Stomach smooth muscle (tissue), 2 donors: ENCODE measurements around the gene THAP3.

Source experiments
- H3K27ac ChIP-seq: one replicate; pipeline ENCODE4 v1.7.0; 2013; ENCODE audit warnings: mild to moderate bottlenecking, low read length, inconsistent platforms
- H3K27me3 ChIP-seq, 2 donors: one replicate each; pipeline ENCODE4 v1.7.0; 2013; ENCODE audit warnings: low read length in 2 of 2; ENCODE audit not compliant: insufficient read depth in 2 of 2, control insufficient read depth in 1 of 2
- H3K36me3 ChIP-seq, 2 donors: one replicate each; pipeline ENCODE4 v1.7.0; 2013; ENCODE audit warnings: low read length in 2 of 2; ENCODE audit not compliant: control insufficient read depth in 2 of 2, insufficient read depth in 2 of 2
- H3K4me1 ChIP-seq: one replicate; pipeline ENCODE4 v1.7.0; 2013; ENCODE audit warnings: low read length; ENCODE audit not compliant: control insufficient read depth, insufficient read depth
- H3K4me3 ChIP-seq, 2 donors: one replicate each; pipeline ENCODE4 v1.7.0; 2013; ENCODE audit warnings: low read length in 2 of 2
- H3K9ac ChIP-seq, 2 donors: one replicate each; pipeline ENCODE4 v1.7.0; 2013; ENCODE audit warnings: low read length in 2 of 2, mild to moderate bottlenecking in 1 of 2
- H3K9me3 ChIP-seq, 2 donors: one replicate each; pipeline ENCODE4 v1.7.0; 2013; ENCODE audit warnings: low read length in 2 of 2; ENCODE audit not compliant: control insufficient read depth in 2 of 2
- donor health status: healthy.
- donor health status: Pancreatic carcinoma.

Gene THAP3

DNA sequence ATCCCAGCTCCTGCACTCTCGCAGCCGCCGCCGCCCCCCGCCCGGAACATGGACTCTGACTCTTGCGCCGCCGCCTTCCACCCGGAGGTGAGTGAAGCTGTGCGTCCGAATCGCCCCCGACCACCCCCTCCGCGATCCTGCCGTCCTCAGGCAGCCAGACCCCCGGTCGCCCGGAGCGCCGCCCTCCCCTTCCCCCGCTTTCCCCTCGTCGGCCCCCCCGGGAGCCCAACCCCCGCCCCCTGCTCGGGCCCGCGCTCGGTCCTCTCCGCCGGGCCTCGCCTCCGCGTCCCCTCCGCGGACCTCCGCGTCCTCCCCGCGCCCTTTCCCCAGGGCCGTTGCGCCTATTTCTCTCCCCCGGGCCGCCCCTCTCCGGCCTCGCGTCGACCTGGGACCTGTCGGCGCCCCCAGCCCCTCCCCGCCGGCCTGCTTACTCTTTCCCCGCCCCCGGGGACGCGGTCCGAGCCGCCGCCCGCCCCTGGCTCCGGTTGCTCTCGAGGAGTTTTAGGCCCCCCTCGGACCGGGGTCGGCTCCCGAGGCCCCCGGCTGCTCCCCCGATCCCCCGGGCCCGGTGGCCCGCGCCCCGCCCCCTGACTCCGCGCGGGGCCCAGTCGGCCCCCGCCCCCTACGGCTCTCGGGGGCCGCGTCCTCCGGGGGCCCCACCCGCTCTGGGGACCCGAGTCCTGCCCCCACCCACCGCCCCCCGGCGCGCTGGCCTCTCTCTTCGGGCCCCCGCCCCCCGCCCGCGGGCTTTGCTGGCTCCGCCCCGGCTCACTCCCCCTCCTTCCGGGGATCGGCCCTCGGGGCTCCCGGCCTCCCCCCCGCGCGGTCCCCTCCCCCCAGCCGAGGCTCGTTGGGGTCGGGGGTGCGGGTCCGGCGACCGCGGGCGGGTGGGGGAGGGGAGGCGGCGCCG is 10.4 kb upstream of the THAP3 start:
- peaks cover 3 to 9% of the 10 kb centered on the region in 2 donors for H3K36me3 ChIP-seq
- H3K27ac ChIP-seq: peak overlapping the region; percentile 88
- peak overlapping the region; percentile 36 to 82 for H3K9ac ChIP-seq
- no peaks in the 10 kb centered on the region for H3K9me3 ChIP-seq
- H3K4me1 ChIP-seq: peaks cover 19% of the 10 kb centered on the region
- H3K27me3 ChIP-seq: no peaks in the 10 kb centered on the region
- H3K4me3 ChIP-seq: peak overlapping the region; percentile 63 to 78

GRCh38 chr1:6614929-6615785 is 9.5 kb upstream of the THAP3 start:
- peaks cover 19% of the 10 kb centered on the region for H3K4me1 ChIP-seq
- H3K27me3 ChIP-seq: no peaks in the 10 kb centered on the region
- peak overlapping the region; percentile 55 to 73 for H3K9ac ChIP-seq
- peak overlapping the region; percentile 66 to 78 for H3K4me3 ChIP-seq
- H3K36me3 ChIP-seq: peaks cover 10 to 18% of the 10 kb centered on the region in 2 donors
- no peaks in the 10 kb centered on the region for H3K9me3 ChIP-seq
- H3K27ac ChIP-seq: peak overlapping the region; percentile 64

DNA sequence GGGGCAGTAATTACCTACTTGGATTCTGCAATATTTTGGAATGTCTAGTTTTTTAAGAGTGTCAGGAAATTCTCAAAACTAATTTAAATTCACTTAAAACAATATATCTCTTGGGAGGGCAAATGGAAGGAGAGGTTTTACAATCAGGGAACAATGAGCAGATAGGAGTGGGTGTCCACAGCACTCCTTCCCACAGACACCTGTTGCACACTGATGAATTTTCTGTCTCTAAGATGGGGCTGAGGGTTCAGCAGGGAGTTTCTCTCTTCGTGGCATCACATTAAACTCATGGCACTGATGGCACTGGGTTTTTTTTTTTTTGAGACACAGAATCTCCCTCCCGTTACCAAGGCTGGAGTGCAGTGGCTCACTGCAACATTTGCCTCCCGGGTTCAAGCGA is 5.6 kb upstream of the THAP3 start:
- Histone ChIP-seq H3K9me3 (no peaks in the 10 kb centered on the region), H3K9ac (no peak overlapping the region), H3K27ac (no peak overlapping the region), H3K4me1 (peaks cover 6% of the 10 kb centered on the region), H3K36me3 (peaks cover 30 to 32% of the 10 kb centered on the region in 2 donors), H3K27me3 (no peaks in the 10 kb centered on the region), H3K4me3 (no peak overlapping the region)

DNA sequence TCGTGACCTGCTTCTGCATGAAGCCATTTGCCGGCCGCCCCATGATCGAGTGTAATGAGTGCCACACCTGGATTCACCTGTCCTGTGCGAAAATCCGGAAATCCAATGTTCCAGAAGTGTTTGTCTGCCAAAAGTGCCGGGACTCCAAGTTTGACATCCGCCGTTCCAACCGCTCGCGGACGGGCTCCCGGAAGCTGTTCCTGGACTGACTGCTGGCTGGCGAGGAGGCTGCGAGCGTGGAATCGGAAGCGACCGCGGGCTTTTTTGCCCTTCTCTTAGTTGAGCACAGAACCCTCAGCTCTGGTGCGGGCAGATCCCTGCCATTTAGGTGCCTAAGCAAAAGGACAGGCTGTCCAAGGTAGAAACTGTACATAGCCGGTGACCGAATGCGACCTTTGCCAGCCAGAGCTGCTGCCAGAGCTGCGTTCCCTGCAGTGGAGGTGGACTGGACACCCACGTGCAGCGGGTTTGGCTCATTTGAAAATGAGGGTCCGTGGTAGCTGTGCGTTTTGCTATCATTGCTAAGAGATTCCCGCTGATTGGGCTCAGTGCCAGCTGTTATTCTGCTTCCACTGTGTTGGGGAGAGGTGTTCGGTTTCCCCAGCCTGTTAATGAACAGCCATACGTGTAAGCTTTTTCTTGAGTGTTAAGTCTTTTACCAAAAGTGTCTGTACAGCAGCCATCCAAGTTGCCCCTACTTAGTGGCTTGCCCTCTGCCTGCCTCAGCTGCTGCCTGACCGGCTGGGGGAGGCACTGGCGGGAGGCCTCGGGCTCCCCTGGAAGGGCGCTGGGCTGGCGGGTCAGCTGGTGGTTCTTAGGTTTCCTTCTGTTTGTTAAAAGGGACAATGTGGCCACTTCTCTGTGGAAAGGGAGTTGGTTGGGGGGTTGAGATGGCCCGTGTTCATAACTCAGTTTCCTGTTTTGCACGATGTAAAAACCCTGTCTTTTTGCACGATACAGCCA is 3.0 kb upstream of the THAP3 start:
- H3K36me3 ChIP-seq: peaks cover 28 to 32% of the 10 kb centered on the region in 2 donors
- H3K9me3 ChIP-seq: no peaks in the 10 kb centered on the region
- H3K4me3 ChIP-seq: no peak overlapping the region
- no peaks in the 10 kb centered on the region for H3K27me3 ChIP-seq
- no peak overlapping the region for H3K9ac ChIP-seq
- H3K27ac ChIP-seq: peak overlapping the region; percentile 6
- H3K4me1 ChIP-seq: peaks cover 12% of the 10 kb centered on the region

DNA sequence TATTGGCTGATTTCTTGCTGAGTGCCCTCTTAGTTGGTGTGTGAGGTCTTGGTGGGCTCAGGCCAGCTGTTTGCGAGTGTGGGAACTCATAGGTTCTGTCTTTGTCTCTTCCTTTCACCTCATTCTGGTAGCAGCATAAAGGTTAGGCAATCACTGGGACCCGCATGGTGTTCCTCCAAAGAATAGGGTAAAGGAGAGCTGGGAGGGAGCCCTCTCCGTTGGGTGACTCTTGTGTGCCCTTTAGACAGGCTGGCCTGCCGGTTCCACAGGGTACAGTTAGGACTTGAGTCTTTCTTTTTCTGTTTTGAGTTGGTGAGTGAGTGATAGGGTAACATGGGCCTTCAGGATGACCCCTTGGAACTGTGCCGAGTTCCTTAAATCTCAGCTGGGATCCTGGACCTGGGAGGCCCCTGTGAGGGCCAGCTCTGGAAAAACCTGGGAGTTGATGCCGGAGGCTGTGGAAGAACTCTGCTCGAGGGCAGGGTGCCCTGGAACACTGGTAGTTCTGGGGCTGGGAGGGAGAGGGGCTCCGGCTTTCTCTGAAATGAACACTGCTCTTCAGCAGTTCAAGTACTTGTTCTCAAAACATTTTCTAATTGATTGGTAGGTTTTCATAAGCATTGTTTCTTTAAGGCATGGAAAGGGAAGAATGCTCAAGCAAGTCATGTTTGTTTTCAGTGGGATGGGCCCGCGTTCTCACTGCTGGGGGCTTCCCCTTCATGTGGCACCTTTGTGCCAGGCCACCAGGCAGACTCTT is 2.1 kb upstream of the THAP3 start:
- Histone ChIP-seq H3K4me1 (peaks cover 19% of the 10 kb centered on the region), H3K27me3 (no peaks in the 10 kb centered on the region), H3K36me3 (peaks cover 25 to 35% of the 10 kb centered on the region in 2 donors), H3K9ac (no peak overlapping the region), H3K27ac (peak overlapping the region; percentile 6), H3K9me3 (no peaks in the 10 kb centered on the region), H3K4me3 (no peak overlapping the region)

DNA sequence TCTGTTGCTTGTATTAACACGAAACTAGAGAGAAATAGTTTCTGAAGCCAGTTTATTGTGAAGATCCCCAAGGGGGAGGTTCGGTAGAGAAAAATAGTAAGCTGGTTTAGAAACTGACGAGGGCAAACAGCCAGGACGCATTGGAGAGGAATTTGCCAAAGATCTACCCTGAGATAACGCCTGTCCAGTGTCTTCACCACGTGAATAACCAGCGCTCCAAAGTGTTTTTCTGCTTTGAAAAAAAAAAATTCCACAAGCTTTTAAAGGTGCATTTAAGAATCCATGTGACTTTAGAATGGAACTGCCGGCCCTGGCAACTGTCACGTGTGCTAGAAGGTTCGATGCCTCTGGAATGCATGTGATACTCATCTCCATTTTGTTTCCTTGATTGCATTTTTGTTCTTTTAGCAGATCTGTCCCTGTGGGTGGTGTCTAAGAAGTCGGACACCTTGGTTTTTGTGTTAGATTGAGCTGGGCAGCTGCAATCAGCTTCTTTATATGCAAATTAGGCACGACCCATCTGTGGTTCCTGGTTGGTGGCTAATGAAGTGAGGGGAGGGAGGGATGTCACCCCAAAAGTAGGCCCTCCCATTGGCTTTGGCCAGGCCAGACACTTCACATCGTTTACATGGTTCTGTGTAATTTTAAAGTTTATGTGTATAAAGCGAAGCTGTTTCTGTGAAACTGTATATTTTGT is 1.3 kb upstream of the THAP3 start:
- Histone ChIP-seq H3K9ac (no peak overlapping the region), H3K4me1 (peaks cover 22% of the 10 kb centered on the region), H3K36me3 (peaks cover 31 to 39% of the 10 kb centered on the region in 2 donors), H3K9me3 (no peaks in the 10 kb centered on the region), H3K27ac (no peak overlapping the region), H3K27me3 (no peaks in the 10 kb centered on the region), H3K4me3 (no peak overlapping the region)

- no peaks in the 10 kb centered on the region for H3K9me3 ChIP-seq
- peaks cover 39 to 44% of the 10 kb centered on the region in 2 donors for H3K36me3 ChIP-seq
- no peaks in the 10 kb centered on the region for H3K27me3 ChIP-seq
- peak overlapping the region; percentile 78 to 79 for H3K9ac ChIP-seq
- H3K27ac ChIP-seq: peak overlapping the region; percentile 83
- H3K4me3 ChIP-seq: peak overlapping the region; percentile 56 to 81
- H3K4me1 ChIP-seq: peaks cover 22% of the 10 kb centered on the region
Observed at GRCh38 chr1:6625584-6626149, 999 bp downstream of the THAP3 start.

DNA sequence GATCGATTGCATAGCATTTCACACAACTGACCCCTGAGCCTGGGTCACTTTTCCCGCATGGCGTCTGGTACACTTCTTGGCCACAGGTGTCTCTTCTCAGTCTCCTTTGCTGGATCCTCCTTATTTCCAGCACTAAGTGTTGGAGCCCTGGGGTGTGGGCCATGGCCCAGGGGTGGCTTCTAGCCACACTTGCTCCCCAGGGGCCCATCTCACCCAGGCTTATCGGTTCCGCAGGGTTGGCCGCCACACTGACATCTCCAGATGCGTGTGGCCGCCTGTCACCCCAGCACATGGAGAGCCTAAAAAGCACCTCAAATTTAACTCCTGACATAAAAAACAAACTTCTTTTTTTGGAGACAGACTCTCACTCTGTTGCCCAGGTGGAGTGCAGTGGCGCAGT is 2.4 kb downstream of the THAP3 start:
- Histone ChIP-seq H3K4me3 (no peak overlapping the region), H3K27ac (no peak overlapping the region), H3K9ac (no peak overlapping the region), H3K36me3 (peaks cover 32 to 36% of the 10 kb centered on the region in 2 donors), H3K9me3 (no peaks in the 10 kb centered on the region), H3K4me1 (peaks cover 22% of the 10 kb centered on the region), H3K27me3 (no peaks in the 10 kb centered on the region)
